Renal cortical epithelial cell (primary cell): ENCODE results near the gene TREH. TPM values are rescaled to one million over a fixed set of nuclear protein-coding genes. Genes with fewer than 3 reads are reported as not detected.
A peak's percentile ranks its signal among the peaks of the same experiment; 100 is the strongest.

ENCODE experiments used
- DNase-seq: peaks from one replicate; pipeline ENCODE4 v3.0.0-alpha.2; 2011; ENCODE audit warnings: low read depth
- total RNA-seq: library from RNA; depleted of rRNA; stranded (reverse); fragments of >200 nt; gene quantifications from 2 replicates; pipeline ENCODE4 v1.2.3, GENCODE V29; 2014

The TREH gene
- total RNA-seq, 1 donor from 2014 or later = not detected

DNA sequence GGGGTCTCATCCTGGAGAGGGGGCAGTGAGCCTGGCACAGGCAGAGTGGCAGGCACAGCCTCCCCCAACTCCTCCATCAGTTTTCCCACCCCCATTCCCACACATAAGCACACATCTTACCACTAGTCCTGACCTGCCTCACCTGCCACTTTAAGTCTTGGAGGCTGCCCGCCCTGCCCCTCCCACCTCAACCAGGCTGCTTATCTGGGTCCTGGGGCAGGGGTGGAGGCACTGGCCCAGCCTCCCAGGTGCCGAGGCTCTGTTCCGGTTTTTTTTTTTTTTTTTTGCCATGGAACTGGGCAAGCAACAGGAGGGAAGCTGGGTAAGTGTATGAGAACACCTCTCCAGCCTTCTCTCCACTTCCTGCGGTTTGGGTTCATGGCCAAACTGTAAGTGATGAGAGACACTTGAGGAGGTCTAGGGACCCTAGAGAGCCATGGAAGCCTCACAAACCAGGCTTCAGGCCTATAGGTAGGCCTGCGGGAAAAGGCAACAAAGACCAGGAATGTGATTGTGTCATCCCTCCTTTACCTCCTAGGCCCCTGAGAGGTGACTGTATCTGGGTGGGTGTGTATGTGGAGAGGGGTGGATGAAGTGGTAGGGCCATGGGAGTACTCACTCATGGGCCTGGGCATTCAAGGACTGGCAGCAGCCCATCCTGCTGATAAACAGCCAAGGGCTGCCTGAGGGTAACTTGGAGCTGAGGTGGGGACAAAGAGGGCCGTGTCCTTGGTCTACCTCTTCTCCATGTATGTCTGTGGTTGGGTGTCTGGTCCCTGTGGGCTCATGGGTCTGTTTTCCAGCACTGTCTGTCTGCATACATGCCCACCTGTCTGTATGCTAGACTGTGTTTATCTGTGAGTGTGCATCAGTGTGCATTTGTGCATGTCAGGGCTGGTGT is 49.4 kb downstream of the TREH start:
- no peak for DNase-seq

DNA sequence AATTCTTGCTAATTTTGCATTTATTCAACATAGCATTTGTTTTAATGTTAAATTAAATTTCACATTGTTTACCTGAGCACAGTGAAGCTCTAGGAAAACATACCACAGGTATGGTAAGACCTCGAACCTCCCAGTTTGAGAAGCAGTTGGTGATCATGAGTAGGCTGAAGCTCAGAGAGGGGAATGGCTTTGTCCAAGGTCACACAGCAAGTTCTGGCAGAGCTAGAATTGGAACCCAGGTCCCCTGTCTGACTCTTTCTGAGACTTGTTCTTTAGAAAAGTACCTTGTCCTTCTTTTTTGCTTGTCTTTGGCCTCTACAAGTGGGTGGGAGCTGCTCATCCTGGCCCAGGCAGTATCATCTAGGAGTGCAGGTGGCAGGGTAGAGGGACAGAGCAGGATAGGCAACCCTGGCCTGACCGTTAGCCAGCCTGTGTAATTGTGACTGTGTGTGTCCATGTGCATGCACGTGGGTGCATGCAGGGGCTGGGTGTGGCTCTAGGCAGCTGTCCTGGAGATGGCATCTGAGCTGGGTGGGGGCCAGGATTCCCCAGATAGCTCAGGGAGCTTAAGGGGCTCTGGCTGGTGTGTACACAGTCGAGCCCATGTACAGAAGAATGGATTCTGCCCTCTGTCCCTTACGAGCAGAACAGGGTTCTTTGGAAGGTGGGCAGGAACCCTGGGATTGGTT is 50.4 kb downstream of the TREH start:
- DNase-seq = no peak

DNA sequence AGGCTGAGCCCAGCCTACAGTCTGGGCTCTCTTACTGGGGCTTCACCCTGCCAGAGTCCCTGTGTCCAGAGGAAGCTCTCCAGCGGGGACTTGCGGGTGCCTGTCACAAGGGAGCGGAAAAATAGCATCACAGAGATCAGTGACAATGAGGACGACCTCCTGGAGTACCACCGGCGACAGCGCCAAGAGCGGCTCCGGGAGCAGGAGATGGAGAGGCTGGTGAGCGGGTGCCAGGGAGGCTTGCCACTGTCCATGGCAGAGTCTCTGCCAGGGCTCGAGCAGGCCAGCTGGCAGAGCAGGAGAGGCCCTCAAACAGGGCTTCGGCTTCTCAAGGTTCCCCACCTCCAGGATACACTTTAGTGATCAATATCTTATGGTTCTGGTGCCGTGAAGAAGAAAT is 51.0 kb downstream of the TREH start:
- DNase-seq = no peak

DNA sequence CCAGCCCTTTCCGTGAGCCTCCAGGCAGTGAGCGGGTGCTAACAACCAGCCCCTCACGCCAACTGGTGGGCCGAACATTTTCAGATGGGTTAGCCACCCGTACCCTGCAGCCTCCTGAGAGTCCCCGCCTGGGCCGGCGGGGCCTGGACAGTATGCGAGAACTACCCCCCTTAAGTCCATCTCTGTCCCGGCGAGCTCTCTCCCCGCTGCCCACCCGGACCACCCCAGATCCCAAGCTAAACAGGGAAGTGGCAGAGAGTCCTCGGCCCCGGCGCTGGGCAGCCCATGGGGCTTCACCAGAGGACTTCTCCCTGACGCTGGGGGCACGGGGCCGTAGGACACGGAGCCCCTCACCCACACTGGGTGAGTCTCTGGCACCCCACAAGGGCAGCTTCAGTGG is 51.4 kb downstream of the TREH start:
- no peak for DNase-seq

DNA sequence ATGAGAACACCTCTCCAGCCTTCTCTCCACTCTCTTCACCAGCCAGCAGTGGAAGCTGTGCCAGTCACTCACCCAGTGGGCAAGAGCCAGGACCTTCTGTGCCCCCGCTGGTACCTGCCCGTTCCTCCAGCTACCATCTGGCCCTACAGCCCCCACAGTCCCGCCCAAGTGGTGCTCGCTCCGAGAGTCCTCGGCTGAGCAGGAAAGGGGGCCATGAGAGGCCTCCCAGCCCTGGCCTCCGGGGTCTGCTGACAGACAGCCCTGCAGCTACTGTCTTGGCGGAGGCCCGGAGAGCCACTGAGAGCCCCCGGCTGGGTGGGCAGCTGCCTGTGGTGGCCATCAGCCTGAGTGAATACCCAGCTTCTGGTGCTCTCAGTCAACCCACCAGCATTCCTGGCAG is 51.9 kb downstream of the TREH start:
- DNase-seq = no peak

DNA sequence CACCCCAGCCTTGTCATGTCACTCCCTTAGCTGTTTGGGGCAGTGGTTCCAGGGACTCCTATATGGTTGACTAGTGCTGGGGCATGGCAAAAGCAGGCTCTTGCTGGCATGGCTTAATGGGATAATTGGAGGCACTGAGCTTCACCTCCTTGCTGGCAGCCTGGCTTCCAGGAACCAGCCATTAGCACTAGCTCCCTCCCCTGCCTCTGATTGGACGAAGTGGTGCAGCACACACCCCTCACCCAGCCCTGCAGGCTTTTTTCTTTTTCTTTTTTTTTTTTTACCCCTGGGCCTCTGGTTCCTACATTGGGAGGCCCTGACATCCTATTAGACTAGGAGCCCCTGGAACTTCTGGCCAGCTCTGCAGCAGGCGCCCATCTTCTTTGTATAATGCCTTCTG is 53.5 kb downstream of the TREH start:
- peak; percentile 42 for DNase-seq

DNA sequence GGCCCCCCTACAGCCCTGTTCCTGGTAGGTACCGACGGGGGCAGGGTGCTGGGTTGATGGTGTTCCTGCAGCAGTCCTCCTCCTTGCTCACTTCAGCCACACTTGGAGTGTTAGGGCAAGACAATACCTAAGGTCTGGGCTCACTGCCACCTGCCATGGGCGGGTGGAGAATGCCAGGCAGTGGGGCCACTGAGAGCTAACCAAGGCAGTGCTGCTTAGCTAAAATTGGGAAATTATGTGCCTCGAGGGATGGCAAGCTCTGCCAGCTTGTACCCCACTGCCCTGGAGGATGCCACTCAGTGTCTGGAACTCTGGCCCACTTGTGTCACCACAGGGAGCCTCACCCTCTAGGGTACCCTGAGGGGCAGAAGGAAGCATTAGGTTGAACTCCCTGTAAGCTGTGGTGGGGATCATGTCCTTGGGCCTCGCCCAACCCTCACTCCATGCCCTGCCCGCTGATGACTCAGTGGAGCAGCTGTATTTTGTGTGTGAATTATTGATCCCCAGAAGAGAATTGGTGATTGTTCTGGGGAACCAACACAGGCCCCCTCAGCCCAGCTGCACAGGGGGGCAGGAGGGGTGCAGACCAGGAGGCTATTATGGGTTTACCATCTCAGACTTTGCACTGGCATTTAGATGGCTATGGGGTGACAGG is 54.3 kb downstream of the TREH start:
- DNase-seq = no peak

DNA sequence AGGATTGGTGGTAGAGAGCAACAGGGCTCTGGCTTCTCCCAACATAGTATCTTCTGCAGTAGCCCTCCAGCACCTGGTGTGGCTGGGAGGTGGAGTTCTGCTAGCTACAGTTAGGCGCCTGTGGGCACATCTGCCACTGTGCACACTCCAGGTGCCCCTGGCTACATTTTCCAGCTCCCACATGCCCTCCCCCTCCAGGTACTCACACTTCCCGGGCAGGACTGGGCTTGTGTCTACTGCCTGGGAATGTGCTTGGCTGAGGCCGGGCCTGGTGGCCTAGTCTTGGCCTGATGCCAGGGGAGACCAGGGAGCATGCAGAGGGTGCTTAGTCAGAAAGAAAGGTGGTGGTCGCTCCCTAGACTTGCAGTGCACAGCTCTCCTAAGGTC is 56.2 kb downstream of the TREH start:
- peak; percentile 59 for DNase-seq

DNA sequence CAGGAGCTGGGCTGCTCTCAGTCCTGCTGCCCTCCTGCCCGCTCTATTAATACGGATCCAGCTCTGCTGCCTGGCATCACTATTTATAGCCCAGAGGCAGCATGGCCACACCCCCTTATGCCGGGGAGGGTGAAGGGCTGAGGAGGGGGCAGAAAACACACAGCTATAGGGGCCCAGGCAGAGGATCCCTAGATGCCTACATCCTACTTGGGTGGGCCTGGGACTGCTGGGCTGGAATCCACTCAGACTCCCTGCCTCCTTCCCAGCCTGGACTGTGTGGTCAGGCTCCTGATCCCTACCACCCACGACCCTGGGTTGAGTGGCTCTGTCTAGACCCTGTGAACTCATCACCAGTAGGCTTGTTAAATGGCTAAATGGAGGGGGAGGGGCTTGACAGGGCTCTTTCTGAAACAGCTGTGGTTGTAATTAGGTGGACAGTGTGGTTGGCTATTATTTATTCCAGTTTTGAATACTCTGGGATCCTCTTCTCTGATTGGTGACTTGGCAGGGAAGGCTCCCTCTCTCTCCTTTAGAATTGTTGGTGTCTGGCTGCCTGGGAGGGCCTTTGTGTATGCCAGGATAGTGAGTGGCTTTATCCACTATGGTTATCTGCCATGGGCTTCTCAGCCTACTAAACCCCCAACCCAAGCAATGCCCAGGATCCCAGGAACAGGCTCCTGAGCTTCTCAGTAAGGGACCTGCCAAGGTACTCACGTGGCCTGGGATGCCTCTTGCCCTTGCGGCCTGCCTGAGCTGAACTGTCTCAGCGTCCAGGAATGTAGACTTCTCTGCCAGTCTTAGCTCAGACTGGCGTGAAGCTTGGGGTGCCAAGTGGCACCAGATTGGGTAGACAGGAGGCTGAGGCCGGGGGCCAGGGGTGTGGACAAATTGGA is 56.8 kb downstream of the TREH start:
- peak; percentile 92 for DNase-seq

DNA sequence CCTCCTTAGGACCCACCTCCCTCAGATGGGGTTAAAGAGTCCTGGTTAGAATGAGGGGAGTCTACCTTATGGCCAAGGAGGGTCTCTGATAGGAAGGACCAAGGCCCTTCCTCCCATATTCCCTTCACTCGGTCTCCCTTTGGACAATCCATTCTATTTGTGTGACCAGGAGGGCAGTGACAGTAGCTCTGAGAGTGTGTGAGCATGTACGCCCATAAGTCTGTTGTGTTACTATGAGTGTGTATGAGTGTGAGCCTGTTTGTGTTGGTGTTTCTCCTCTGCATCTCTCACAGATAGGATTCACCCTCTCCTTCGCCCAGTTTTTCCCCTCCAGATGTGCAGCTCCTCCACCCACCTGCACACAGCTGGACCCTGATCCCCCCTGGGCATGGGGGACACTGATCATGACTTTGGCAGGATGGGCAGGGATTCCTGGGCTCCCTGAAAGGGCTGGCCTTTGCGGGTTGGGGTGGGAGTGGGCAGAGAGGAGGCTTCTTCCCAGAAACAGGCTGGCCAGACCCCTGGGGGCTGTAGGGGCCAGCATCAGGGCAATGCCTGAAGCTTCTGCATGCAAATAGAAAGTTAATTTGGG is 57.6 kb downstream of the TREH start:
- no peak for DNase-seq

DNA sequence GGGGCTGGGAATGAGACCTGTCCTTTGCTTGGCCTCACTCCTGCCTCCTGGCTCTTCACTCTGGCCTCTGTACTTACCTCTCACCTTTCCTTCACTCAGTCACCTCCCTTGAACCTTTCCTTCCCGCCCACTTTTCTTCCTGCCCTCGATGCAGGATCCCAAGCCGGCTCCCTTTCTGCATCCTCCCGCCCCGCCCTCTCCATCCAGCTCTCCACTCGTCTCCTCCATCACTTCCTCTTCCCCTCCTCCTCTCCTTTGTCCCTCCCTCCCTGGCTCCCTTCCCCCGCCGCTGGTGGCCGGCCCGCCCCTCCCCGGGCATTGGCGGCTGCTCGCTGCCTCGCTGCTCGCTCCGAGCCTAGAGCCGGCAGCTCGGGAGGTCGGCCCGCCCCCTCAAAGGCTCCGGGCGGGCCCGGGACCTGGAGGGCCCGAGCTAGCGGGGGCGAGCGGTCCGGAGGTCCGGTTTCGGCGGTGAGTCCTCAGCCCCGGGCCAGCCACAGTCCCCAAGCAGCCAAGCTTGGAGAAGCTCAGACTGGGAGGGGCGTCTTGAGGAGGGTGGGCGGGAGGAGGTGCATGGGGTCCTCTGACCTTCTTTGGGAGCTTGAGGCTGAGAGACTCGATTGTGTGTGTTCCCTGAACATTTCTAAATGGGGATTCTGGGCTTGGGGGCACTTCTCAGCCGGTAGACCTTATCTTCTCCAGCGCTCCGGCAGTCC is 58.2 kb downstream of the TREH start:
- peak; percentile 71 for DNase-seq

DNA sequence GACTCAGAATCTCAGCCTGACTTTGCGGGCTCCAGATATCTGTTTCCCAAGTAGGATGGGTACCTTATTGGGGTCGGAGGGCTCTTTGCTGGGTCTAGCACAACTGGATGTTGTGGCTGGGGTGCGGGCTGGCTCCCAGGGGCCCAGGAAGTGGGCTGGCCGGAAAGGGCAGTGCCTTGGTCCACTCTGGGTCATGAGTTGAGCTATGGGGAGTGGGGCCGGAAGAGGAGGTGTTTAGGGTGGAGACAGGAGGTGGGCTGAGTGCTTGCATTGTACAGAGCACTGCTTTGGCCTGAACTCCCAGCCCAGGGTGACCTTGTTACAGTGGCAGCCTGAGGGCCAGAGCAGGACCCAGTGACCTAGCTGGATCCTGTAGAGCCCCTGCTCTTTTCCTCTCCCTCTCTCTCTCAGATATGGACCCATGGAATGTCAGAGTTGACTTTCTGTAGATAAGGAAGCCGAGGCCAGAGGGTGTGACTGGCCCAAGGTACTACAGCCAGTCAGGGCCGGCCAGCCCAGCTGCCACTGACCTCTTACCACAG is 58.9 kb downstream of the TREH start:
- no peak for DNase-seq

DNA sequence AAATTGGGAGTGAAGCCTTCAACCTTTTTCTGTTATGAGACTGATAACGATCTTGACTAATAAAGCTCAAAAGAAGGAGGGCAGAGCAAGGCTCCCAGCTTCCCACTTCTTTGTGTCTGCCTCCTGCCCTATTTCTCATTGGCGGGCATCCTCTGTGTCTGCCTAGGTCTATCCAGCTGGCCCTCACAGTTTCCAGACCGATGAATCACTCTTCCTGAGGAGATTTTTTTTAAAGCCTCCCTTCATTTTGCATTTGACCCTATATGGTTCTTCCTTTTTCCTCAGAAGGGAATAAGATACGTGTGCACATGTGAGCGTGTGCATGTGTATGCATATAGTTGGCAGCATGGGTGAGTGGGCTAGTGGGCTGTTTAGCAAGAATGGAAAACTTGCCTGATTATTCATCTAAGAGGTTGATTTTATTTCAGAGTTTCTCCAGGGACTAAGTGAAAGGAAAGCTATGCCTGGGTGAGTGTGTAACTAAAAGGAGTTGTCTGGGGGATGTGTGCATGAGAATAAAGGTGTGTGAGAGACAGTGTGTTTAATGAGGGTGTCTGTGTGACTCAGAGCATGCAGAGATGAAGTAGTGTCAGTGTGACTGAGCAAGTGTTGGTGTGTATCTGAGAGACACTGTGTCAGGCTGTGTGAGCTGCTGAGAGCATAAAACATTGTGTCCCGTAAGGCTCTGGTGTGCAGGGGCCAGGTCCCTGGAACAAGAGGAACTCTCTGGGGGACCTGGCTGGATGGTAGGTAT is 59.8 kb downstream of the TREH start:
- DNase-seq = peak; percentile 95

DNA sequence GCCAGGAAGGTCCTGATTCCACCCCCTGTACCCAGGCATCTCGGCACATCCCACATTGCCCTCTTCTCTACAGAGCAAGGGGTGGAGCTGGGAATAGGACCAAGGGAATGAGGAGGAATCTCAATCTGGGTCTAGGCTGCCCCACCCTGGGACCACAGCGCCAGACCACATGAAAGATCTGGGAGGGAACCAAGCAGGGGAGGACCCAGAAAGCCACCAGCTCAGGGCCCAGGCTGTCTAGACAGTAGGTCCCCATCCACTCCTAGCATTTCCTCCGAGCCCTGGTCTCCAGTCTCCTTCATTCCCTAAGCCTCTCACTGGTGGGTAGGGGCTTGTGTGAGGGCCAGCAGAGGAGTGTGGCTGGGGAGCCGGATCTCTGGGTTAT is 60.5 kb downstream of the TREH start:
- DNase-seq = peak; percentile 46

DNA sequence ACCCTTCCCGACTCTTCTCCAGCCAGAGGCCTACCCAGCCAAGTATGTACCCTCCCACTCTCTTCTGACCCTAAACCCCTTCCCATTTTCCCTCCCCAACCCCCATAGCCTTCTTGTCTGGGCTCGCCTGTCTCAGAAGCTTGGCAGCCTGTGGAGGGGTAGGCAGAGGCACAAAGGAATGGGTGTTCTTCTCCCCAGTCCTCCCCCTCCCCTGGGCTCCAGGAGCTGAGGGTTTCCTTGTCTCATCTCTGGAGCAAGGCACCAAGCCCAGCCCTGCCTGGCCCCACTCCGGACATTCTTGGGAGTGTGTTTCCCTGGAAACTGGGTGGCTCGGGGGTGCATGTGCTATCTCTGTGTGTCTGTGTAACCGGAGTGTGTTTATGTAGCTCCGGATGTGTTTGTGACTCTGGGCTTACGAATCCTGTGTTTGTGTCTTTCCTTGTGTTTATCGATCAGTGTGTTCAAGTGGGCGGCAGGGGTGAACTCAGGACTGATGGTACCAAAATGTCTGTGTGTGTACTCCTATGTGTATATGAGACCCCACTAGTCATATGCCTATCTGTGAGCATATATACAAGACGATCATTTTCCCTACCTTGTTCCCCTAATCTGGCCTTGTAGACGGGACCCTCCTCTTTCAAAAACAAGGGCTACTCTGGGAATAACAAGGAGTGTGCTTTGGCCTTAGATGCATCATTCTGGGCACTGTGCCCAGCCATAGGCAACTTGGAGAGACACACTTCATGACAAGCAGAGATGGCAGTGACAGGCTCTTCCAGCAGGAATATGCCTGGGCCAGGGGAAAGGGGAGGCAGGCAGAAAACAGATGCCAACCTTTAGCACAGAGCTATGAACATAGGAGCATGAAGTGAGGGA is 61.1 kb downstream of the TREH start:
- no peak for DNase-seq

DNA sequence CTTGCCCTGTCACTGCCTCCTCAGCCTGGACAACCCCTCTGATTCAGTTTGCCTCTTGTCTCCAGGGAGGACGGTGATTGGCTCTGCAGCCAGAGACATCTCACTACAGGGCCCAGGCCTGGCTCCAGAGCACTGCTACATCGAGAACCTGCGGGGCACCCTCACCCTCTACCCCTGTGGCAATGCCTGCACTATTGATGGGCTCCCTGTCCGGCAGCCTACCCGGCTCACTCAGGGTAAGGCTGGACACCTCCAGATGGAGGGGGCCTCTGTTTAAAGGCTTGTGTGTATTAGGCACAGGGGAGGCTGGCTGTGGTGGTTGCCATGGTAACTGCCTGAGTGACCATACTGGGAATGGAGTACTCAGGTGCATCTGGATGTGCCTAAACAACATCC is 63.5 kb downstream of the TREH start:
- no peak for DNase-seq

DNA sequence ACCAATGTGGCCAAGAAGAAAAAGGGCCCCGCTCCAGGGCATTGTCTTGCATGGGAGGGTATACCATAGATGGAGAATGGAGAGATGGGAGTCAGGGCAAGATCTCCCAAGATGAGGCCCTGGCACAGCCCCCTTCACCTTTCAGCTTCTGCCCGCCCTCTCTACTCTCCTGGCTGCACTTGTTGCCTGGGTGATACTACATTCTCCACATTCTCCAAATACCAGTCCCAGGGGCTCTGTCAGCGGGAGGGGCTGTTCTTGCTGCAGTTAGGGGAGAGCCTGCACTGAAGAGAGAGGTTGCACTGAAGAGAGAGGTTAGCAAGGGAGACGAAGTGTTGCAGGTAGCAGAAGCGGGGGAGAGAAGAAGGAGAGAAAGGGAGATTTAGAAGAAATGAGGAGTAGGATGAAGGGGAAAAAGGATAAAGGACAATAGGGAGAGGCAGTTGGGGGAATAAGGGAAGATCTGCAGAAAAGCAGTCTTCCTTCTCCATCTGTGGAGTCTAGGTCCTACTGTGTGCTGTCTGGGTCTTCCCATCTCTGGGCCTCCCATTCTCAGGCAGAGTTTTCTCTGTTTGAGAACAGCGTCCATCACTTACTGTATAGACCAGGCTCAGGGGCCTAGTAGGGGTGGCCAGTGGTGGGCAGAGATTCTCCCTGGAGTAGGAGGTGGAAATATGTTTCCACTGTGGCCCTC is 64.0 kb downstream of the TREH start:
- peak; percentile 62 for DNase-seq

DNA sequence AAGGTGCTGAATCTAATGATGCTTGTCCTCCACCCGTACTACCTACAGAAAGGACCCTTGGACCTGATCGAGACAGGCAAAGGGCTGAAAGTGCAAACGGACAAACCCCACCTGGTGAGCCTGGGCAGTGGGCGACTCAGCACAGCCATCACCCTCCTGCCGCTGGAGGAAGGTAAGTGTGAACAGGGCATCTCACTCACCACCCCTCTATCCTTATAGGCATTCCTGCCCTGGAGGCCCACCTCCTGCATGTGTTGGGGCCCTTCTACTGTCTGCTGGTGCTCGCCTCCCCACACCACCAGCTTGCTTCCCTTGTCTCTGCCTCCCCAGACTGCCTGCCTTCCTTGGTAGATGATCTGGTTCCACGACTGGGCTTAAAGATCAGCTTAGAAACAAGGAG is 64.9 kb downstream of the TREH start:
- DNase-seq = no peak
